GM23248 (cell line): ENCODE measurements around the gene USF3. TPM values are rescaled to one million over a fixed set of nuclear protein-coding genes. Genes with fewer than 3 reads are reported as not detected.
"Not testable (repeated sequence)": the region's sequence is repeated elsewhere in the genome, so short reads cannot be mapped to it uniquely, and the experiment has no call there.

Source experiments
- DNase-seq: peaks from one replicate; pipeline ENCODE4 v3.0.0-alpha.2; 2015
- H2AFZ ChIP-seq: fragments of 200-600 bp; sonication (generic); 2 replicates; pipeline ENCODE4 v1.6.1; 2016; ENCODE audit warnings: antibody characterized with exemption
- H3F3A ChIP-seq: fragments of 200-600 bp; sonication (generic); 2 replicates; pipeline ENCODE4 v1.6.1; 2016; ENCODE audit warnings: mild to moderate bottlenecking, antibody characterized with exemption, mixed run types; ENCODE audit not compliant: insufficient read depth
- H3K27ac ChIP-seq: fragments of 200-600 bp; sonication (generic); 2 replicates; pipeline ENCODE4 v1.5.1; 2016; ENCODE audit warnings: mild to moderate bottlenecking
- H3K27me3 ChIP-seq: fragments of 200-600 bp; sonication (generic); replicated peaks from 2 replicates; pipeline ENCODE4 v1.6.1; 2016; ENCODE audit warnings: mild to moderate bottlenecking; ENCODE audit not compliant: insufficient read depth
- H3K36me3 ChIP-seq: fragments of 200-600 bp; sonication (generic); 2 replicates; pipeline ENCODE4 v1.6.1; 2016; ENCODE audit warnings: low read depth, mild to moderate bottlenecking
- H3K4me1 ChIP-seq: fragments of 200-600 bp; sonication (generic); 2 replicates; pipeline ENCODE4 v1.6.1; 2016; ENCODE audit warnings: mild to moderate bottlenecking; ENCODE audit not compliant: insufficient read depth
- H3K4me2 ChIP-seq: fragments of 200-600 bp; sonication (generic); one replicate; pipeline ENCODE4 v1.6.1; 2016; ENCODE audit warnings: mild to moderate bottlenecking; ENCODE audit not compliant: unreplicated experiment
- H3K4me3 ChIP-seq: fragments of 200-600 bp; sonication (generic); 2 replicates; pipeline ENCODE4 v1.5.1; 2016; ENCODE audit warnings: mild to moderate bottlenecking
- H3K79me2 ChIP-seq: fragments of 200-600 bp; sonication (generic); 2 replicates; pipeline ENCODE4 v1.6.1; 2016; ENCODE audit warnings: mild to moderate bottlenecking; ENCODE audit not compliant: insufficient read depth
- H3K9ac ChIP-seq: fragments of 200-600 bp; sonication (generic); 2 replicates; pipeline ENCODE4 v1.6.1; 2016; ENCODE audit warnings: mild to moderate bottlenecking
- H3K9me2 ChIP-seq: fragments of 200-600 bp; sonication (generic); 2 replicates; pipeline ENCODE4 v1.6.1; 2016; ENCODE audit warnings: mixed run types, mild to moderate bottlenecking, moderate library complexity; ENCODE audit not compliant: insufficient read depth
- H3K9me3 ChIP-seq: fragments of 200-600 bp; sonication (generic); one replicate; pipeline ENCODE4 v1.6.1; 2017; ENCODE audit warnings: low read depth
- H4K20me1 ChIP-seq: fragments of 200-600 bp; sonication (generic); 2 replicates; pipeline ENCODE4 v1.6.0; 2016; ENCODE audit not compliant: insufficient read depth
- EZH2 ChIP-seq: fragments of 200-600 bp; sonication (generic); IDR thresholded peaks from 2 replicates; pipeline ENCODE4 v1.6.1; 2018; ENCODE audit warnings: antibody characterized with exemption, mild to moderate bottlenecking; ENCODE audit not compliant: insufficient read depth, poor library complexity, severe bottlenecking
- EZH2phosphoT487 ChIP-seq: fragments of 200-600 bp; sonication (generic); IDR thresholded peaks from 2 replicates; pipeline ENCODE4 v1.6.1; 2018; ENCODE audit warnings: antibody characterized with exemption, moderate library complexity, mild to moderate bottlenecking, low read depth; ENCODE audit not compliant: insufficient read depth
- WGBS, 2 experiments: methylation state at CpG; one replicate each; pipeline ENCODE4 v1.1.6; 2015 to 2017; ENCODE audit warnings: low lambda C conversion rate in 2 of 2, low coverage in 1 of 2; ENCODE audit errors: missing lambda C conversion rate in 2 of 2; 5-methylcytosine and 5-hydroxymethylcytosine counted together
- in situ Hi-C: fragments of 300-500 bp; cut with MboI; formaldehyde crosslinking; loops from 2 replicates; pipeline ENCODE4 v1.15.0; 2020
- polyA plus RNA-seq: library from polyadenylated mRNA; unstranded; fragments of >200 nt; fragmentation: Nextera tagmentation; extraction: Ambion mirVana; gene quantifications from 2 replicates; pipeline ENCODE4 v1.2.1, GENCODE V29; 2016
- total RNA-seq: library from RNA; depleted of rRNA; stranded (reverse); fragments of >200 nt; shearing (Covaris generic); gene quantifications from 2 replicates; pipeline ENCODE4 v1.2.3, GENCODE V29; 2014

The USF3 gene
- total and polyA plus RNA-seq, 2 experiments from 2014 or later = 3.5 to 8.1 TPM

- WGBS, 2 experiments = 86 to 96% methylated on average over 11 to 14 of the region's 14 CpGs
- Histone ChIP-seq H3F3A (no peaks in the 10 kb centered on the region), H3K9ac (no peak overlapping the region), H3K9me3 (no peaks in the 10 kb centered on the region), H3K36me3 (no peaks in the 10 kb centered on the region), H4K20me1 (no peaks in the 10 kb centered on the region), H3K4me1 (no peaks in the 10 kb centered on the region), H3K4me2 (no peak overlapping the region), H3K27ac (no peak overlapping the region), H3K79me2 (no peaks in the 10 kb centered on the region), H3K9me2 (no peaks in the 10 kb centered on the region), H2AFZ (no peak overlapping the region), H3K4me3 (no peak overlapping the region), H3K27me3 (no peaks in the 10 kb centered on the region)
- DNase-seq = no peak
- TF ChIP-seq EZH2phosphoT487 (no peak), EZH2 (no peak)
- in situ Hi-C loops = no loop called here
Observed at GRCh38 chr3:113637756-113638155, 58.7 kb downstream of the USF3 start.

- H3K79me2 ChIP-seq, H2AFZ ChIP-seq, H3K4me1 ChIP-seq, H3K9me3 ChIP-seq, H3K9ac ChIP-seq, in situ Hi-C loops, H3K36me3 ChIP-seq, H3K9me2 ChIP-seq, H4K20me1 ChIP-seq, H3F3A ChIP-seq, H3K27ac ChIP-seq, H3K27me3 ChIP-seq, DNase-seq, H3K4me2 ChIP-seq, H3K4me3 ChIP-seq: not testable (repeated sequence)
- 74% methylated on average over 7 of the region's 7 CpGs for WGBS, 2 experiments
Observed at GRCh38 chr3:113636034-113636433, 60.4 kb downstream of the USF3 start.

GRCh38 chr3:113634782-113635474, 61.5 kb downstream of the USF3 start:
- Histone ChIP-seq H3K4me3 (no peak overlapping the region), H2AFZ (no peak overlapping the region), H3F3A (no peaks in the 10 kb centered on the region), H3K27ac (no peak overlapping the region), H4K20me1 (no peaks in the 10 kb centered on the region), H3K9me2 (no peaks in the 10 kb centered on the region), H3K79me2 (no peaks in the 10 kb centered on the region), H3K4me1 (no peaks in the 10 kb centered on the region), H3K36me3 (no peaks in the 10 kb centered on the region), H3K9me3 (no peaks in the 10 kb centered on the region), H3K27me3 (no peaks in the 10 kb centered on the region), H3K9ac (no peak overlapping the region), H3K4me2 (no peak overlapping the region)
- DNase-seq = no peak
- 71% methylated on average over 8 of the region's 8 CpGs for WGBS, 2 experiments
- in situ Hi-C loops = no loop called here
- TF ChIP-seq EZH2 (no peak), EZH2phosphoT487 (no peak)

- H3K79me2 ChIP-seq = no peaks in the 10 kb centered on the region
- H3K4me2 ChIP-seq = no peak overlapping the region
- peaks cover 5% of the 10 kb centered on the region for H3K27me3 ChIP-seq
- H3K27ac ChIP-seq = no peak overlapping the region
- no peaks in the 10 kb centered on the region for H3K36me3 ChIP-seq
- no peaks in the 10 kb centered on the region for H3K9me2 ChIP-seq
- no peaks in the 10 kb centered on the region for H3K4me1 ChIP-seq
- no peaks in the 10 kb centered on the region for H3F3A ChIP-seq
- no peak overlapping the region for H3K4me3 ChIP-seq
- H3K9ac ChIP-seq = no peak overlapping the region
- no peaks in the 10 kb centered on the region for H4K20me1 ChIP-seq
- 81 to 82% methylated on average over 6 of the region's 6 CpGs for WGBS, 2 experiments
- H3K9me3 ChIP-seq = no peaks in the 10 kb centered on the region
- in situ Hi-C loops = no loop called here
- no peak overlapping the region for H2AFZ ChIP-seq
- DNase-seq = no peak
- TF ChIP-seq EZH2 = no peak
- TF ChIP-seq EZH2phosphoT487 = no peak
Observed at GRCh38 chr3:113631573-113631972, 64.9 kb downstream of the USF3 start.

GRCh38 chr3:113630956-113631542, 65.4 kb downstream of the USF3 start:
- Histone ChIP-seq H3F3A (no peaks in the 10 kb centered on the region), H4K20me1 (no peaks in the 10 kb centered on the region), H3K4me1 (no peaks in the 10 kb centered on the region), H3K9me3 (no peaks in the 10 kb centered on the region), H3K27ac (no peak overlapping the region), H3K9ac (no peak overlapping the region), H3K4me3 (no peak overlapping the region), H3K36me3 (no peaks in the 10 kb centered on the region), H3K4me2 (no peak overlapping the region), H3K9me2 (no peaks in the 10 kb centered on the region), H3K27me3 (peaks cover 5% of the 10 kb centered on the region), H3K79me2 (no peaks in the 10 kb centered on the region), H2AFZ (no peak overlapping the region)
- in situ Hi-C loops = no loop called here
- no peak for DNase-seq
- 57 to 59% methylated on average over 3 of the region's 3 CpGs for WGBS, 2 experiments
- no peak for TF ChIP-seq EZH2phosphoT487
- no peak for TF ChIP-seq EZH2
